ENCODE results near the gene SFTA2. TPM values are rescaled to one million over a fixed set of nuclear protein-coding genes. Genes with fewer than 3 reads are reported as not detected.

The SFTA2 gene
- total RNA-seq, 1 donor from 2014 or later = 2.7 TPM

- Mint-ChIP-seq H3K36me3 (no peaks in the 10 kb centered on the region), H3K9me3 (peaks cover 12% of the 10 kb centered on the region), H3K4me1 (ENCODE audit: unreplicated experiment) (peaks cover 10% of the 10 kb centered on the region), H3K4me3 (no peak overlapping the region), H3K27ac (no peak overlapping the region), H3K27me3 (peaks cover 86% of the 10 kb centered on the region)
- TF ChIP-seq CTCF (conservative IDR thresholded peaks at IDR 0.05) = no peak
- DNase-seq (ENCODE audit: extremely low spot score, unreplicated experiment) = no peak
Observed at GRCh38 chr6:30951907-30952469, 20.0 kb upstream of the SFTA2 start.

- TF ChIP-seq CTCF (conservative IDR thresholded peaks at IDR 0.05) = no peak
- no peak for DNase-seq (ENCODE audit: extremely low spot score, unreplicated experiment)
- Mint-ChIP-seq H3K4me1 (ENCODE audit: unreplicated experiment) (no peaks in the 10 kb centered on the region), H3K36me3 (no peaks in the 10 kb centered on the region), H3K27me3 (peaks cover 66% of the 10 kb centered on the region), H3K9me3 (peaks cover 12% of the 10 kb centered on the region), H3K27ac (no peak overlapping the region), H3K4me3 (no peak overlapping the region)
Observed at GRCh38 chr6:30948811-30949210, 16.8 kb upstream of the SFTA2 start.

- Mint-ChIP-seq H3K4me1 (ENCODE audit: unreplicated experiment) (peaks cover 7% of the 10 kb centered on the region), H3K27me3 (peaks cover 61% of the 10 kb centered on the region), H3K4me3 (no peak overlapping the region), H3K27ac (no peak overlapping the region), H3K36me3 (no peaks in the 10 kb centered on the region), H3K9me3 (peaks cover 16% of the 10 kb centered on the region)
- no peak for TF ChIP-seq CTCF (conservative IDR thresholded peaks at IDR 0.05)
- DNase-seq (ENCODE audit: extremely low spot score, unreplicated experiment) = no peak
Observed at GRCh38 chr6:30947231-30947630, 15.3 kb upstream of the SFTA2 start.

- H3K36me3 Mint-ChIP-seq = no peaks in the 10 kb centered on the region
- no peak for TF ChIP-seq CTCF (conservative IDR thresholded peaks at IDR 0.05)
Observed at GRCh38 chr6:30945281-30945680, 13.3 kb upstream of the SFTA2 start.

GRCh38 chr6:30944051-30944450 is 12.1 kb upstream of the SFTA2 start:
- no peaks in the 10 kb centered on the region for H3K36me3 Mint-ChIP-seq
- no peak overlapping the region for H3K4me3 Mint-ChIP-seq
- no peak for TF ChIP-seq CTCF (conservative IDR thresholded peaks at IDR 0.05)
- DNase-seq (ENCODE audit: extremely low spot score, unreplicated experiment) = no peak
- peaks cover 33% of the 10 kb centered on the region for H3K27me3 Mint-ChIP-seq
- peaks cover 10% of the 10 kb centered on the region for H3K9me3 Mint-ChIP-seq
- peak overlapping the region; percentile 48 for H3K27ac Mint-ChIP-seq
- H3K4me1 Mint-ChIP-seq (ENCODE audit: unreplicated experiment) = peaks cover 12% of the 10 kb centered on the region

More at GRCh38 chr6:30945281-30945680, 13.3 kb upstream of the SFTA2 start:
- no peak overlapping the region for H3K27ac Mint-ChIP-seq
- H3K4me3 Mint-ChIP-seq = no peak overlapping the region
- peaks cover 41% of the 10 kb centered on the region for H3K27me3 Mint-ChIP-seq
- DNase-seq (ENCODE audit: extremely low spot score, unreplicated experiment) = no peak
- H3K4me1 Mint-ChIP-seq (ENCODE audit: unreplicated experiment) = peaks cover 12% of the 10 kb centered on the region
- H3K9me3 Mint-ChIP-seq = peaks cover 10% of the 10 kb centered on the region

Data from type B pancreatic cell (in vitro differentiated cells).